Measurements from ENCODE around the gene XPO4. TPM values are rescaled to one million over a fixed set of nuclear protein-coding genes. Genes with fewer than 3 reads are reported as not detected.
"Not testable (repeated sequence)": the region's sequence is repeated elsewhere in the genome, so short reads cannot be mapped to it uniquely, and the experiment has no call there.

The XPO4 gene
- total RNA-seq, 1 donor from 2014 or later: 33.7 TPM

- DNase-seq: no peak
These were observed 122.2 kb downstream of the XPO4 start for GRCh38 chr13:20780317-20780716.

GRCh38 chr13:20779405-20779804 is 123.1 kb downstream of the XPO4 start:
- no peak for DNase-seq

DNA sequence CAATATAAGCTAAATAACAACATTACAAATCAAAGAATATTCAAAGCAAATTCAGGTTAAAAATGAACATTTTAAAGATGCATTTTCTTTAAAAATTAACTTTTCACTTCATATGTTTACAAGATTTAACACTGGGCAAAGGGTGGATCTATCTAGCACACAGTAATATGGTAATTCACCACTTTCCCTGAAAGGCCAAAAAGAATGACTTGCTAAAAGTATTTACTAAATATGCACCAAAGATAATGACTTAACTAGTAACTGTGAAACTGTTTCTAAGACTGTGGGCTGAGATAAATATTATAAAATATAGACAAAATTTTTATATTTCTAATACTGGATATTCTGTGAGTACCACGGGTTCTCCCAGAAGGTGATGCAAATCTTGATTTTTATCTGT is 124.2 kb downstream of the XPO4 start:
- no peak for DNase-seq

- DNase-seq: no peak
These were observed 125.8 kb downstream of the XPO4 start for GRCh38 chr13:20776751-20777150.

DNA sequence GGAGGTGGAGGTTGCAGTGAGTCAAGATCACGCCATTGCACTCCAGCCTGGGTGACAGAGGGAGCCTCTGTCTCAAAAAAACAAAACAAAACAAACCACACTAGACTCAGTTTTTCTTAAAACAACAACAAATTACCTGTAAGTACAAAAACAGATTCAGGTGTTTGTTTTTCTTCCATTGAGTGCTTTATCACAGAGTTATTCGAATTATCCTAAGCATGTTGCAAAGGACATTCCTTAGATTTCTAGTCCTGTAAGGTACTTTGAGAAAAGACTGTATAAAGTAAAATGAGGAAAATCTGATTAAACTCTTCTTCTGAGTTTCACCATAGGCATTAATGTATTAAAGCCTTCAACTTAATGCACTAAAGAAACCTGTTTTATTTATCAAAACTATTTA is 126.6 kb downstream of the XPO4 start:
- no peak for DNase-seq

DNA sequence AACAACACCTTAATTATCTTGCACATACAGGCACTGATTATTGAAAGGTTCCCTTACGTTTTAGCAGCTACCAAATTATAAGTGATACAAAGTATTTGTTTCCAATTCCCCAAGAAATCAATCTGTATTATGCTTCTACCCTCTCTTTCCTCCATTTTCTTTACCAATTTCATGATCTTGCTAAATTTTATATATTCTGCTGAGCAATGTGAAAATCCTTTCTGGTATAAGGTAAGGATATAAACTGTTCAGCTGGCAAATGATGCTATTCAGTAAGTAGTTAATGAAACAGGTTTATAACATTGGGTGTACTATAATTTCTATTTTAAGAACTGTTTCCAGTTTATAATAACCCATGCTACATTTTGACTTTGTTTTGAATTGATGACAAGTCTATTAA is 127.8 kb downstream of the XPO4 start:
- DNase-seq: no peak

DNA sequence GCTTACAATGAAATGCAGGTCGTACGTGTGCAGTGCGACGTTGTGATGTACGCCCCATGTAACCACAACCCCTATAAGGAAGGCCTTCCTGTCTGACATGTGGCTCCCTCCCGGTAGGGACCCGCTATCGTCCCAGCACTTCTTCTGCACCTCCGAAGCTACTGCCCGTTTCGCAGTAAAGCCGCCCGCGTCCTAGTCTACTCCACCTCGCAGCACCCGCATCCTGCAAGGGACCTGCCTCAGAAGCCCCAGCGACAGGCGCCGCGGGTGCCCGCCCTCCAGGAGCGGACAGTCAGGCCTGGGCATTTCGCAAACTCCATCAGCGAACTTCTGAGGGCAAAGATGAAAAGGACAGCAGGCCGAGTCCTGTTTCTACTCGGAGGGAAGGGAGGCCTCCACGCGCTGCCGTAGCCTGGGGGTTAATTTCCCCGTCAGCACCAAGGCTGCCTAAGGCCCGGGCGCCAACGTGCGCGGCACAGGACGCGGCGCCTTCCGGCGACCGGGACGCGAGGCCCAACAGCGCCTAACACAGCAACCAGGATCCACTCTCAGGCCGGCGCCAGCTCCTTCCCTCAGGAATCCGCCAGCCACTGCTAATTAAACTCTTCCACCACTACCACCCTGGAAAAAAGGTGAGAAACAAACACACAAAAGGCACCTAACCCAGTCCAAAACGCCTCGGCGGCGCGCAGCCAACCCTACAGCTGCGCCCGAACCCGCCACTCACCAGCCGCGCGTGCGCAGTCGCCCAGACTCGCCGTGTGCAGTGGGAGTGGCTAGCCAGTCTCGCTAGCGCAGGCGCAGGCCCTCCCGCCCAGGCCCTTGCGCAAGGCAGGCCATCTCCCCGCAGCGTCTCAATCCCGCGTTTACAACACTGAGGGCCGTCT is 129.1 kb downstream of the XPO4 start, which contains the start of gene EEF1AKMT1:
Gene EEF1AKMT1, minus strand, starts transcription at position 768 of the 887 bp plus-strand sequence. CDS start 16,363 bp downstream, outside the sequence.
- DNase-seq: peak; percentile 81

- DNase-seq: no peak
These were observed 130.0 kb downstream of the XPO4 start for GRCh38 chr13:20772401-20773131.

DNA sequence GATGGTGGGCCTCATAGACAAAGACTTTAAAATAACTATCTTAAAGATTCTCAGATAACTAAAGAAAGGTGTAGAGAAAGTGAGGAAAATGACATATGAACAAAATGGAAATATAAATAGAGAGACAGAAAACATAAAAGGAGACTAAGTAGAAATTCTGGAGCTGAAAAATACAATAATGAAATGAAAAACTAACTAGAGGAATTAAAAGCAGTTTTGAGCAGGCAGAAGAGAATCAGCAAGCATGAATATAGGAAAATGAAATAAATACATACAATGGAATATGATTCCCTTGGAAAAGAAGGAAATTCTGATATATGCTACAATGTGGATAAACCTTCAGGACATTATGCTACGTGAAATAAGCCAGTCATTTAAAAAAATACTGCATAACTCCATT is 132.7 kb downstream of the XPO4 start:
- DNase-seq: no peak

GRCh38 chr13:20769091-20769490 is 133.5 kb downstream of the XPO4 start:
- no peak for DNase-seq

- no peak for DNase-seq
These were observed 135.1 kb downstream of the XPO4 start for GRCh38 chr13:20767309-20767943.

DNA sequence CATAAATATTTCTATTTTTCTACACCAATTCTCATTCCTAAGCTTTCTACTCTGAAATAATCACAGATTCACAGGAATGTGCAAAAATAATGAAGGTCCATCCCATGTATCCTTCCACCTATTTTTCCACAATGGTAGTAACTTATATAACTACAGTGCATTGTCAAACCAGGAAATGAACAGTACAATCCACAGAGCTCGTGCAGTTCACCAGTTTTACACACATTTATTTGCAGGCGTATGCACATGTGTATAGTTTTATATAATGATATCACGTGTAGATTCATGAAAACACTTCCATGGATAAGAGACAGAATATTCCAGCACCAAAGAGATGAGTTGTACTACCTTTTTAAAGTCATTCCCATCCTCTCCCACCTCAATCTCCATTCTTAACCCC is 141.7 kb downstream of the XPO4 start:
- DNase-seq: no peak

- DNase-seq: no peak
These were observed 148.5 kb downstream of the XPO4 start for GRCh38 chr13:20754009-20754408.

GRCh38 chr13:20749377-20749776 is 153.2 kb downstream of the XPO4 start:
- no peak for DNase-seq

DNA sequence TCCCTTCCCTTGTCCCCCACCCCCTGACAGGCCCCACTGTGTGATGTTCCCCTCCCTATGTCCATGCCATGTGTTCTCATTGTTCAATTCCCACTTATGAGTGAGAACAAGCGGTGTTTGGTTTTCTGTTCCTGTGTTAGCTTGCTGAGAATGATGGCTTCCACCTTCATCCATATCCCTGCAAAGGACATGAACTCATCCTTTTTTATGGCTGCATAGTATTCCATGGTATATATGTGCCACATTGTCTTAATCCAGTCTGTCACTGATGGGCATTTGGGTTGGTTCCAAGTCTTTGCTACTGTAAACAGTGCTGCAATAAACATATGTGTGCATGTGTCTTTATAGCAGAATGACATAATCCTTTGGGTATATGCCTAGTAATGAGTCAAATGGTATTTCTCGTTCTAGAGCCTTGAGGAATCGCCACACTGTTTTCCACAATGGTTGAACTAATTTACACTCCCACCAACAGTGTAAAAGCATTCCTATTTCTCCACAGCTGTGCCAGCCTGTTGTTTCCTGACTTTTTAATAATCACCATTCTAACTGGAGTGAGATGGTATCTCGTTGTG is 158.6 kb downstream of the XPO4 start:
- DNase-seq: not testable (repeated sequence)

- DNase-seq: no peak
These were observed 162.5 kb downstream of the XPO4 start for GRCh38 chr13:20740021-20740420.

DNA sequence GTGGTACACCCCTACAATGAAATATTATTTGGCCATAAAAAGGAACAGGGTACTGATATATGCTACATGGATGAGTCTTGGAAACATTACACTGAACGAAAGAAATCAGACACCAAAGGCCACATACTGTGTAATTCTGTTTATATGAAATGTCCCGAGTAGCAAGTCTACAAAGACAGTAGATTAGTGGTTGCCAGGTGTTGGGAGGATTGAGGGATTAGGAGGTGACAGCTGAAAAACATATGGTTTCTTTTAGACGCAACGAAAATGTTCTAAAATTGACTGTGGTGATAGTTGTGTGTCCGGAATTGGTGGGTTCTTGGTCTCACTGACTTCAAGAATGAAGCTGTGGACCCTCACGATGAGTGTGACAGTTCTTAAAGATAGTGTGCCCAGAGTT is 163.9 kb downstream of the XPO4 start:
- DNase-seq: no peak

DNA sequence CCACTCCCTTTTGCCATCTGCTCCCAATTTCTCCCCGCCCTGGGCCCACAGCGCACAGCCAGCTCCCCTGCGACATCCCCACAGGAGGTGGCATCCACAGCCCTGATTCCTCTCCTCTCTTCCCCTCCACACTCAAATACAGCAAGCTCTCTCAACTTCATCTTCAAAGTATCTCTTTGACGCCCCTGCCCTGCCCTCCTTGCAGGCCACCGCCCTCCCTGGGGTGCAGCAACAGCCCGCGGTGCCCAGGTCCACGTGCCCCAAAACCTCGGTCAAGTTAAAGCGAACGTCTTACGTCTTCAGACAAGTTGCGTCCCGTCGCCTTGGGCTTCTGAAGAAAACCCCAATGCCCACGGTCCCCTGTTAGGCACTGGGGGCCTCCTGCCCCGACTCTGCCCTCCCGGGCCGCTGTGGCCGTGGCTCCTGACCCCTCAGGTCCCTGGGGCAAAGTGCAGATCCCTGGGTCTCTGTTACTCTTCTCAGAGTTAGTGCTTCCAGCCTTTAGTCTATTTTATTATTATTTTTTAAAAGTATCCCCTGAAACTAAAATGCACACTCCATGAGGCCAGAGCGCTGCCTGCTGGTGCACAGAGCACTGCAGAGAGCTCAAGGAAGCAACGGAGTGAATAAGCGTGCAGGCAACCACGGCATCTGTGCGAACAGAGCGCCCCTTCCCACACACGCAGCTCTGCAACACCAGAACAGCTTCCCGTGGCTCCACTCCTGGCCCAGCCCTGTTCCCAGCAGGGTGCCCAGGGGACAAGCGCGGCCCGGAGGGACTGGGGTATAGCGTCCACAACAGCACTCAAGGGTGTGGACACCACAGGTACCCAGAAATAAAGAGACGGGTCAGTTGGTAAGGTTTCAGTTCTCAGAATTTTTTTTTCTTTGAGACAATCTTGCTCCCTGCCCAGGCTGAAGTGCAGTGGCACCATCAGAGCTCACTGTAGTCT is 172.6 kb downstream of the XPO4 start:
- no peak for DNase-seq

GRCh38 chr13:20728579-20729311 is 173.8 kb downstream of the XPO4 start:
- no peak for DNase-seq

- DNase-seq: no peak
These were observed 174.7 kb downstream of the XPO4 start for GRCh38 chr13:20727856-20728255.

Measured in occipital lobe (tissue), 2 donors.